Ovary (tissue), 9 donors: ENCODE data around the gene TSPYL4. TPM values are rescaled to one million over a fixed set of nuclear protein-coding genes. Genes with fewer than 3 reads are reported as not detected.

Experiments
- DNase-seq, 5 donors: peaks; one replicate each; pipeline ENCODE4 v3.0.0-alpha.2; 2019 to 2020
- H3K27ac ChIP-seq, 2 donors: fragments of 200-600 bp; one replicate each; pipeline versions ENCODE4 v1.5.1 to v1.8.0; 2019 to 2022
- H3K27me3 ChIP-seq: fragments of 200-600 bp; one replicate; pipeline ENCODE4 v1.8.0; 2022
- H3K36me3 ChIP-seq: fragments of 200-600 bp; sonication (generic); one replicate; pipeline ENCODE4 v1.5.1; 2019
- H3K4me1 ChIP-seq: one replicate; pipeline ENCODE4 v1.8.1; 2013; ENCODE audit warnings: mild to moderate bottlenecking, moderate library complexity; ENCODE audit not compliant: insufficient read depth
- H3K4me3 ChIP-seq: fragments of 200-600 bp; sonication (generic); one replicate; pipeline ENCODE4 v1.5.1; 2017
- H3K9me3 ChIP-seq, 2 donors: fragments of 200-600 bp in 1 of 2; sonication (generic) in 1 of 2; one replicate each; pipeline versions ENCODE4 v1.5.1 to v1.8.1; 2013 to 2019; ENCODE audit warnings: mild to moderate bottlenecking in 1 of 2, moderate library complexity in 1 of 2
- EP300 ChIP-seq: sonication (generic); formaldehyde crosslinking; IDR thresholded peaks from one replicate; pipeline ENCODE4 v1.6.1; 2017; ENCODE audit warnings: antibody characterized with exemption
- POLR2A ChIP-seq: fragments of 450-650 bp; IDR thresholded peaks from one replicate; pipeline ENCODE4 v1.6.1; 2017; ENCODE audit warnings: antibody characterized with exemption, mild to moderate bottlenecking, moderate library complexity
- WGBS, 3 donors: extraction: QIAGEN DNeasy Blood & Tissue Kit in 1 of 3; methylation state at CpG; one replicate each; pipeline versions ENCODE4 v1.1.5 to v1.1.7; 2013 to 2017; 5-methylcytosine and 5-hydroxymethylcytosine counted together
- intact Hi-C, 4 donors: fragments of 100-400 bp; cut with DNase I; formaldehyde crosslinking; loops; one replicate each; pipeline versions ENCODE4 v1.11.0 to v1.15.1; 2022 to 2023
- polyA plus RNA-seq, 2 donors: library from polyadenylated mRNA; stranded (reverse); fragments of 200-250 nt in 1 of 2; fragments of 350-450 nt in 1 of 2; fragmentation: Illumina TruSeq in 1 of 2; extraction: RNeasy Lipid Tissue Mini Kit (QIAGEN cat#74804) in 1 of 2; gene quantifications; one replicate each; pipeline ENCODE4 v1.2.3, GENCODE V29; 2013 to 2014
- total RNA-seq, 7 donors: library from RNA; depleted of rRNA in 2 of 7; stranded (reverse); fragments of >200 nt in 2 of 7; fragmentation: NEBNext Ultra II Directional in 3 of 7; extraction: Animal tissue kit (Norgen Biotek cat#: 25700) in 3 of 7; gene quantifications; one replicate each; pipeline versions ENCODE4 v1.1.0 to v1.2.4, GENCODE V29; 2016 to 2023
- TF ChIP-seq, protein P1 (sequence below), 3 donors: fragments of 450-650 bp in 2 of 3; fragments of 200-600 bp in 1 of 3; IDR thresholded peaks; one replicate each; pipeline versions ENCODE4 v1.5.1 to v1.8.0; 2016 to 2022; ENCODE audit warnings: antibody characterized with exemption in 3 of 3, mild to moderate bottlenecking in 1 of 3
- donor health status: DM: no; HTN: no; CAD: no; lungs with moderate emphysema.
- donor health status: DM: no; HTN: no; CAD: no.
- donor health status: Bipolar disorder and iron deficiency.
- donor health status: DM: yes; HTN: yes; CAD: no.
- donor health status: DM: no; HTN: no; CAD: no.
- donor health status: DM: yes; HTN: yes; CAD: no.

The TSPYL4 gene
- total and polyA plus RNA-seq, 9 donors, result 18.1 to 44.4 (median 31.0) TPM

DNA sequence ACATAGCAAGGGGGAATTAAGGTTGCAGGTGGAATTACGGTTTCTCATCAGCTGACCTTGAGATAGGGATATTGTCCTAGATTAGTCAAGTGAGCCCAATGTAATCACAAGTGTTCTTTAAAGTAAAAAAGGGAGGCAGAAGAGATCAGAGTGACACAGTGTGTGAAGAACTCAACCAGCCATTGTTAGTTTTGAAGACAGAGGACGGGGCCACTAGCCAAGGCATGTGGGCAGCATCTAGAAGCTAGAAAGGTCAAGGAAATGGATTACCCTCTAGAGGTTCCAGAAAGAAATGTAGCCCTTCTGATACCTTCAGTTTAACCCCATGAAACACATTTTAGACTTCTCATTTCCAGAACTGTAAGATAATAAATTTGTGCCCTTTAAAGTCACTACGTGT is 44.4 kb upstream of the TSPYL4 start:
- 94 to 97% (median 95%) methylated on average over 3 of the region's 3 CpGs for WGBS, 3 donors

DNA sequence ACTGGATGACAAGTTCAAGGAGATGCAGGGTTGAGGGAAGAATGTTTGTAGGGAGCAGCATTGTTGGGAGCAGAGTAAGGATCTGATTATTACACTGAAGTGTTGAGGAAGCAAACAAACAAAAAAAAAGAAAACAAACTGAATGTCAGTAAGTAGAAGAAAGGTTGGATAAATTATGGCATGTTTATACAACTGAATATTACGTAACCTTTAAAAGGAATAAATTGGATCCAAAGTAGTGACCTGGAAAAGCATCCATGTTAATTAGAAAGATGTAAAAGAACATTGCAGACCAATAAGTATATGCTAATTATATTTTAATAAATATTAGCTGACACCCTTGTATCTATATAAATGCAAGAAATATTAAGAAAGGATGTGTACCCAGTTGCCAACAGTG is 38.7 kb upstream of the TSPYL4 start:
- WGBS, 3 donors, result 96 to 98% (median 97%) methylated on average over 1 of the region's 1 CpG
- no peaks in the 10 kb centered on the region for H3K4me1 ChIP-seq
- no peak overlapping the region for H3K4me3 ChIP-seq
- TF ChIP-seq EP300 (no peak), POLR2A (no peak)
- TF ChIP-seq, protein P1, sequence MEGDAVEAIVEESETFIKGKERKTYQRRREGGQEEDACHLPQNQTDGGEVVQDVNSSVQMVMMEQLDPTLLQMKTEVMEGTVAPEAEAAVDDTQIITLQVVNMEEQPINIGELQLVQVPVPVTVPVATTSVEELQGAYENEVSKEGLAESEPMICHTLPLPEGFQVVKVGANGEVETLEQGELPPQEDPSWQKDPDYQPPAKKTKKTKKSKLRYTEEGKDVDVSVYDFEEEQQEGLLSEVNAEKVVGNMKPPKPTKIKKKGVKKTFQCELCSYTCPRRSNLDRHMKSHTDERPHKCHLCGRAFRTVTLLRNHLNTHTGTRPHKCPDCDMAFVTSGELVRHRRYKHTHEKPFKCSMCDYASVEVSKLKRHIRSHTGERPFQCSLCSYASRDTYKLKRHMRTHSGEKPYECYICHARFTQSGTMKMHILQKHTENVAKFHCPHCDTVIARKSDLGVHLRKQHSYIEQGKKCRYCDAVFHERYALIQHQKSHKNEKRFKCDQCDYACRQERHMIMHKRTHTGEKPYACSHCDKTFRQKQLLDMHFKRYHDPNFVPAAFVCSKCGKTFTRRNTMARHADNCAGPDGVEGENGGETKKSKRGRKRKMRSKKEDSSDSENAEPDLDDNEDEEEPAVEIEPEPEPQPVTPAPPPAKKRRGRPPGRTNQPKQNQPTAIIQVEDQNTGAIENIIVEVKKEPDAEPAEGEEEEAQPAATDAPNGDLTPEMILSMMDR (IDR thresholded peaks at IDR 0.05), result no peak
- no peaks in the 10 kb centered on the region for H3K9me3 ChIP-seq
- H3K27me3 ChIP-seq, result no peaks in the 10 kb centered on the region
- intact Hi-C loops, result no loop called here
- DNase-seq, result no peak
- H3K27ac ChIP-seq, result no peak overlapping the region
- no peaks in the 10 kb centered on the region for H3K36me3 ChIP-seq

More for the DNA sequence above, 44.4 kb upstream of the TSPYL4 start:
- DNase-seq, result no peak
- Histone ChIP-seq H3K27me3 (no peaks in the 10 kb centered on the region), H3K4me1 (peaks cover 2% of the 10 kb centered on the region), H3K27ac (no peak overlapping the region), H3K9me3 (no peaks in the 10 kb centered on the region), H3K36me3 (no peaks in the 10 kb centered on the region), H3K4me3 (no peak overlapping the region)
- intact Hi-C loops, result no loop called here
- TF ChIP-seq POLR2A (no peak), EP300 (no peak)
- TF ChIP-seq, protein P1 (IDR thresholded peaks at IDR 0.05), result no peak

DNA sequence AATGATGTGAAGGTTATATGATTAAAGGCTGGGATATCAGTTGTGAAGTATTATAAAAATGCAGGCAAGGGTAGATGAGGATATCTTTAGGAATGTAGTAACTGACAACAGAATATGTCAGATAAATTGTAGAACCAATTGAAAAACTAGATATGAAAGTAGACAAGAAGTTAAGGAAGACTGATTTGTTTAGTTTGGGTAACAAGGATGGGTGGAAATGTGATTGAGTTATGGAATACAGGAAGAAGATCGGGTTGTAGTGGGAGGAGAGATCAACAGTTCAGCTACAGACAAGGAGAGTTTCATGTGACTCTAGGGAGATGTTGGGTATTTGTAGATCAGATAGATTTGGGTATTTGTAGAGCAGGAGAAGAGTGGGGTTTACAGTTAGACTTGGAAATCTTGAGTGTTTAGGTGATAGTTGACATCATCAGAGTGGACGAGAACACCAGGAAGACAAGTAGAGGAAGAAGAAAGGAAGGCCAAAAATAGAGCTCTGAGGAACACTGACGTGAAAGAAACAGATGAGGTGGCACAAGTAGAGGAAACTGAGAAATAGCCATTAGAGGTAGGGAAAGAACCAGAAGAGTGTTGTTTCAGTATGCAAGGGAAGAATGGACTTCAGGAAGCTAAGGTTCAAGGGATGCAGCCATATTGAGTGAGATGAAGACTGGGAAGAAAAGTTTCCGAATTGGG is 38.0 kb upstream of the TSPYL4 start:
- Histone ChIP-seq H3K36me3 (no peaks in the 10 kb centered on the region), H3K9me3 (no peaks in the 10 kb centered on the region), H3K27ac (no peak overlapping the region), H3K4me1 (no peaks in the 10 kb centered on the region), H3K4me3 (no peak overlapping the region), H3K27me3 (no peaks in the 10 kb centered on the region)
- TF ChIP-seq POLR2A, result no peak
- TF ChIP-seq EP300, result no peak
- TF ChIP-seq, protein P1 (IDR thresholded peaks at IDR 0.05), result no peak
- intact Hi-C loops, result no loop called here
- DNase-seq, result no peak
- WGBS, 3 donors, result 85 to 91% (median 87%) methylated on average over 4 of the region's 4 CpGs

- intact Hi-C loops, result no loop called here
- Histone ChIP-seq H3K36me3 (no peaks in the 10 kb centered on the region), H3K4me1 (no peaks in the 10 kb centered on the region), H3K27ac (no peak overlapping the region), H3K9me3 (no peaks in the 10 kb centered on the region), H3K27me3 (no peaks in the 10 kb centered on the region), H3K4me3 (no peak overlapping the region)
- WGBS, 3 donors, result 93% methylated on average over 2 of the region's 2 CpGs
- no peak for DNase-seq
- TF ChIP-seq, protein P1 (IDR thresholded peaks at IDR 0.05), result no peak
- TF ChIP-seq EP300 (no peak), POLR2A (no peak)
Observed at GRCh38 chr6:116290799-116291198, 36.9 kb upstream of the TSPYL4 start.
